ENCODE measurements around the gene TBCA.

Gene TBCA

DNA sequence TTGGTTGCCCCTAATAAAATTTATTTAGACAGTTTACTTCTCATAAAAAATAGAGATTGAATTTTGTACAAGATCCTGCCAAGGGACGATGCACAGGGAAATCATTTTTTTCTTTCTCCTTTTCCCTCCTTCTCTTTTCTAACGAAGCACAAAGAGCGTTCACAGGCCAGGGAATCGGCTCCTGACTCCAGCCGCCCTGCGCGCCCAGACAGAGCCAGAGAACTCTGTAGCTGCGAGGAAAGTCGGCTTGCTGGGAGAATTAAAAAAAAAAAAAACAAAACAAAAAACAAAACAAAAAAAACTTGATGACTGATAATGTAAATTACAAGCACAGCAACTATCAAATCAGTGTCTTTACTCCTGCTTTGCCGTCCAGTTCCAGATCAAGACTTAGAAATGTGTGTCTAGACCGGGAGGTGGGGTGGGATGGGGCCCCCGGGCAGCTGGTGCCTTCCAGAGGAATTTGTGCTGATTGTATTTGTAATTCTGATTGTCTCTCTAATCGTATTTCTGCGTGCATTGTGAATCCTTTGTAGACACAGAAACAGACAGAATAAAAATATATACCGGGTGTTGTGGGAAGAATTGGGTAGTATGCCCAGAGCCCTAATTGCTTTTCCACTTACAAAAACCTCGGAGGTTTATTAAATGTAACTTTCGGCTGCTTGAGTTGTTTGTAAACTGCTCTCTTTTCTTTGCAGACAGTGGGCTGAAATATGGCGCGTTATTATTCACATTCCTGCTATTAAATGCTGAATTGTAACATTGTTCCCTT is 134.0 kb downstream of the TBCA start:
- no peak for FAIRE-seq

DNA sequence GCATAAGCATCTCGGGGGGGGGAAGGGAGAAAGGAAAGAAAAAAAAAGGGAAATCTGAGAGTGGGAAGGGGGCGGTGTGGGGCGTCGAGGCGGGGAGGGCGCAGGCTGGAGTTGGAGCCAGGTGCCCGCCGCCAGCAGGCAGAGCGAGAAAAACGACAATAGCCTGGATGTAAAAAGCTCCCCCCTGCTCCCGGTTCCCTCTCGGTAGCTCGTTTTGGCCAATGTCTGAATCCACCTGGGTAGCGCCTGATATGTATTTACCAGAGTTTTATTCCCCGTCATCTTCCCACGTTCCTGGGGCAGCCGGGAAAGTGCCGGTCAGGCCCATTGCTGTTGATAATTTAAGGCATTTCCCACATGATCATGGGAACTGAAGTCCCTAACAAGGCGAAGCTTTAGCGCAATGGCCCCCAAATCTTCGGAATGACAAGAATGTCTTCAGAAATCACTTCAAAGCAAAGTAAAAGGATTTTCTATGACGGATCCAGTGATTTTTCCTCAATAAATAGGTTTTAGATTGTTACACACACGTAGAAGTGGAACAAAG is 134.7 kb downstream of the TBCA start:
- FAIRE-seq, result no peak
